HS-27A (cell line): ENCODE data around the gene RPGRIP1.
"Not testable (repeated sequence)": the region's sequence is repeated elsewhere in the genome, so short reads cannot be mapped to it uniquely, and the experiment has no call there.

Source experiments
- DNase-seq: peaks from one replicate; pipeline ENCODE4 v3.0.0-alpha.2; 2012; ENCODE audit warnings: low read depth, missing footprints

RPGRIP1 gene

DNA sequence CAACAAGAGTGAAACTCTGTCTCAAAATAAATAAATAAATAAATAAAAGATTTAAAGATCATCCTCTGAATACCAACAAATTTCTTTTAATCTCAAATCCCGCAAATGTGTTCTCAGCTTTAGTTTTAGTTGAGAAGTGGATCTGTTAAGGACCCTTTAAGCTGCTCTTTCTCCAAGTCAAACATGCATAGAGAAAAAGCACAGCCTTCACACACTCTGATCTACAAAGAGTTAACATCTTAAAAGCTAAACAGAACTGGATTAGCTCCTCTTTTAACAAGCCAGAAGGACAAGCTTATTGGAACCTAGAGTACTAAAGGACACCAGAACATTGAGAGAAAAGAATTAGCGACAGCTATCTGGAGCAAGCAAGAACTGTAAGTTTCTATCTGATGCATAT lies at the start of gene RPGRIP1:
Gene RPGRIP1, plus strand, starts transcription at position 301 of the 400 bp plus-strand sequence. CDS start 7,894 bp downstream, outside the sequence.
- no peak for DNase-seq

DNA sequence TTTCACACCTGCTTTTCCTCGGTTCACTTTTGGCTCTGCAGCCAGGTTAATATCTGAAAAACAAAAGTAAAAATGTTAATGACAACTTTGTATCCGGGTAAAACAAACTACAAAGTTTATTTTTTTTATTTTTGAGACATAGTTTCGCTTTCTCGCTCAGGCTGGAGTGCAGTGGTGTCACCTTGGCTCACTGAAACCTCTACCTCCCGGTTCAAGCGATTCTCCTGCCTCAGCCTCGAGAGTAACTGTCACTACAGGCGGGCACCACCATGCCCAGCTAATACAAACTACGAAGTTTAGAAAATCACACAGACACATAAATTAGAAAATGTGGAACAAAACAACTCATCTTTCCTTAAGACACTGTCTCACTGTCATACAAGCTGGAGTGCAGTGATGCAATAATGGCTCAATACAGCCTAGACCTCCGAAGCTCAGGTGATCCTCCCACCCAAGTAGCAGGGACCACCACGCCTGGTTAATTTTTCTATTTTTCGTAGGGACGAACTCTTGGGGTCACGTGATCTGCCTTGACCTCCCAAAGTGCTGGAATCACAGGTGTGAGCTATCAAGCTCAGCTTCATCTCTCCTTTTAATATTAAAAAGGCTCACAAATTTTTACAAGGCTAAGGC lies 48.7 kb upstream of the RPGRIP1 start:
- no peak for DNase-seq

DNA sequence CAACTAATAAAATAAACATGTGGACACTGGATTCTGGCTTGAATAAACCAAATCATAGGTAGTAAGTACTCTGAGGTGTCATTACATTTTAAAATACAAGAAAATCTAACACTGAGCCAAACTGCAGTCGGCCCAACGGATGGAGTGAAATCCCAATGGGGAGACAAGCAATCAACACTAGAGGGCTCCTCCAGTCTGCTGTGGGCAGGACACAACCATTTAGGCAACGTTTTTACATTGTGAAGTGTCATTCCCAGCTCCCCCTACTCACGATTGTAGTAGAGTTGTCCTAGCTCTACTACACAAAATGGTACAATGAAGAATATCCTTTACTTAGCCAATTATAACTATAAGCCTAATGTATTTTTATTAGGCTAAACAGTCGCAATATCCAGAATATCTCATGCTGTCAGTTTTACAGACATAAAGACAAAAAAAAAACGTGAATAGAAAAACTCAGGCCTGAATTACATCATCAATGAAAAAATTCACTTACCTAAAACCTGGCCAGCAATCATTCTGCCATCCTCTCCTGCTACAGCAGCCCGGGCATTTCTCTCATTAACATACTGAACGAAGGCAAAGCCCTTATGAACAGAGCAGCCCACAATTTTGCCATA lies 46.3 kb upstream of the RPGRIP1 start:
- no peak for DNase-seq

DNA sequence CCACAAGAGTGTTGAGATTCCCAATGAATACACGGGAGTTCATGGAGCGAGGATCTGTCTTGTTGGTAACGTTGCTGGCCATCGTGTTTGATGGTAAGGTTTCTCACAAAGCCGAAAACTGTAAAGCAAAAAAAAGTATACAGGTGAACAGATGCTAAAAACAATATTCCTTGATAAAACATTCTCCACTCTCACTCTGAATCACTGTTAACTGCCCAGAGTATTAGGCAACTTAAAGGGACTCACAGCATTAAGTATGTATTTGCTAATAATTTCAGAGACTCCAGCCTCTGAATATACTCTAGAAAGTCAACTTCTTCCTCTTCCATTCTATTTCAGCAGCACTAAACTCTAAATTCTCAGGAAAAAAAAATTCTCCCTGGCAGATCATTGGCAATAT lies 45.8 kb upstream of the RPGRIP1 start:
- DNase-seq, result no peak

DNA sequence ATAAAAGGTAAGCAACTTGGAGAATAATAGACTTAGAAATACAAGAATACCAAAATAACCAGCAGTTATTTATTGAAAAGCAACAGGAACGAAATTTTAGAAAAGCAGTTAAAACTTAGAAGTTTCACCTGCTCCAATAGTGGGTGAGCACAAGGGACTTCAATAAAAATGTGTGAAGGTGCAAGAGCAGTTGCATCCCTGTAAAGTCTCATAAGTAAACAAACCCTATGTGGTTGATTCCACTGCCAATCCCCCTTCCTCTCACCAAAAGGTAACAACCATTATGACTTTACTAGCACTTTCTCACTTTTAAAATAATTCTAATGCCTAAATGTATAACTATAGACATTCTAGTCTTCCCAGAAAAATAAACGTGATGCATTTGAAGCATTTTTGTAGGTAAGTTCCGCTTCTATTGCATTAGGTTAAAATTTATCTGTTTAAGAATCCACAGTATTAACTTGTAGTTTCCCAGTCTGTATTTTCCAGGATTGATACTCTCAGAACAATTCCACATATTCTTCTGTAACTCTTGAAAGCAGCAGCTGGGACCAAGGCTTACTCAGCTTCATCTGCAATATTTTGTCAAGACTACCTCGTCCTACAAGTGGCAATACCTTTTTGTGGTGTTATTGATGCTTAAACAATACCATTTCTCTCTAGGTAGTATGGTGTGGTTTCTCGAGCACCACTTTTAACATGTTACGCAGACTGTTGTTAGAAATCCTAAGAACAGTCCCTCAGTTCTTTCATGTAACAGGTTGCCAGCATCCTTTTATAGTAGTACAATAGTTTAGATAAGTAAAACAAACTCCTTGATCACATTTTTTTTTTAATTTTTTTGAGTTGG lies 42.7 kb upstream of the RPGRIP1 start:
- no peak for DNase-seq

DNA sequence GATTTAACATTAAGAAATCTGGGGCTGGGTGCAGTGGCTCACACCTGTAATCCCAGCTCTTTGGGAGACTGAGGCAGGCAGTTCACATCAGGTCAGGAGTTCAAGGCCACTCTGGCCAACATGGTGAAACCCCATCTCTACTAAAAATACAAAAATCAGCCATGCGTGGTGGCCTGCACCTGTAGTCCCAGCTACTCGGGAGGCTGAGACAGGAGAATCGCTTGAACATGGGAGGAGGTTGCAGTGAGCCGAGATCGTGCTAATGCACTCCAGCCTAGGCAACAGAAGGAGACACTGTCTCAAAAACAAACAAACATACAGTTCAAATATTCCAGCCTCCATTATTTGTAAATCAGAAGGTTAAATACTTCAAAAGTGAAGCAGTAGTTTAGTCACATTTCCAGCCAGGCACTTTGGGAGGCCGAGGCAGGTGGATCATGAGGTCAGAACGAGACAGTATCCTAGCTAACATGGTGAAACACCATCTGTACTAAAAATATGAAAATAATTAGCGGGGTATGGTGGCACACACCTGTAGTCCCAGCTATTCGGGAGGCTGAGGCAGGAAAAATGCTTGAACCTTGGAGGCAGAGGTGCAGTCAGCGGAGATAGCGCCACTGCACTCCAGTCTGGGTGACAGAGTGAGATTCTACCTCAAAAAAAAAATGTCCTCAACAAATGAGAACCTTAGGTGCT lies 40.9 kb upstream of the RPGRIP1 start:
- DNase-seq, result no peak

DNA sequence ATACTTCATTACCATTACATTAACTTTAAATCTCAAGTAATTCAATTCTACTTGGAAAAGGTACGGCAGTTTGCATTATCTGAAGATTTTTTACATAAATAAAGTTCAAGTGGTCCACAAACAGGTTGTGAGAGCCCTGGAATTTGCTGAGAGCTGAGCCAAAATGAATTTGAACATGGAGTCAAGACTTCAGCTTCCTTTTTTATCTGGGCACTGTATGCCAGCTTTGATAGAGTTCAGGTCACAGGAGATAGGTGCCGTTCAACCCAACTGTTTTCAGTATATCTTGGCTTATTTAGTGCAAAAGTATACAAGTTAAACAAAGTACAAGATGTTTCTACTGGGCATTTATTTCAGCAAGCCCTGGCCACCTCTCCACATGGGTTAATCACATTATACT lies 39.5 kb upstream of the RPGRIP1 start:
- DNase-seq, result no peak

DNA sequence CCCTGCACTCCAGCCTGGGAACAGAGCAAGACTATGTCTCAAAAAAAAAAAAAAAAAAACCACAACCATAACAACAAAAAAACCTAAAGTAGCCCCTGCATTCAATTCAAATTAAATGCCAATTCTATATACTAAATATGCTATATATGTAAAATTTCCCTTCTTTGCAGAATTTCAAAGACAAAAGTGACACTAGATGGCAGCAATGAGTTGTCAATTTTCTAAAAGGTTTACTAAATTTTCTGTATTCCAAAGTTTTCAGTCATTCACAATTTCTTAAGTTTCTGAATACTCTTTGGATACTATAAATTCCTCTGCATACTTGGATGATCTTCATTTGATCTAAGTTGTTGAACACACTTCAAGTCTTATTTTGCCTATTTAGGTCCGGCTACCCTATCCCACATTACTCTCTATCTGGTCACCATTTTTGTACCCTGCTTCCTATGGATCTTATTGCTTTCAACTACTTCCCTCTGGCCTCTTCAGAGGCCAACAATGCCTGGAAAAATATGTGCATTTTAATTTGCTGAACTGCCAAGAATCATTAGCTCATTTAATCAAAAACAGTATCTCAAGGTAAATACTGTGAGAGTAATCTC lies 38.6 kb upstream of the RPGRIP1 start:
- DNase-seq, result no peak

DNA sequence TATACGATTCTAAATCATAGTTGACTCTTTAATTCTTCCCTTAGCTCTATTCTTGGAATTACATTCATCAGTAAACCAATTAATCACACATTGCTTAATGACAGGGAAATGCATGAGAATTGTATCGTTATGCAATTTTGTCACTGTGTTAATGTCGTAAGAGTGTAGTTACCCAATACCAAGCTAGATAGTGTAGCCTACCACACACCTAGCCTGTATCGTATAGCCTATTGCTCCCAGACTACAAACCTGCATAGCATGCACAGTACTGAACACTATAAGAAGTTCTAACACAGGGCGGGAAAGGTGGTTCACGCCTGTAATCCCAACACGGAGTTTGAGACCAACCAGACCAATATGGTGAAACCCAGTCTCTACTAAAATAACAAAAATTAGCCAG lies 35.3 kb upstream of the RPGRIP1 start:
- DNase-seq, result no peak

DNA sequence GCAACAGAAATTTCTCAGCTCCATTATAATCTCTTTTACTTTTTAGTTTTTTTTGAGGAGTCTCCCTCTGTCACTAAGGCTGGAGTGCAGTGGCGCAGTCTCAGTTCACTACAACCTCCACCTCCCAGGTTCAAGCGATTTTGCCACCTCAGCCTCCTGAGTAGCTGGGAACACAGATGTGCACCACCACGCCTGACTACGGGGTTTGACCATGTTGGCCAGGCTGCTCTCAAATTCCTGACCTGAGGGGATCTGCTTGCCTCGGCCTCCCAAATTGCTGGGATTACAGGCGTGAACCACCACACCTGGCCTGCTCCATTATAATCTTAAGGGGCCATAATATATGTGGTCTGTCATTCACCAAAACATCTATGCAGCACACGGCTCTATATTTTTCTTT lies 34.1 kb upstream of the RPGRIP1 start:
- no peak for DNase-seq

DNA sequence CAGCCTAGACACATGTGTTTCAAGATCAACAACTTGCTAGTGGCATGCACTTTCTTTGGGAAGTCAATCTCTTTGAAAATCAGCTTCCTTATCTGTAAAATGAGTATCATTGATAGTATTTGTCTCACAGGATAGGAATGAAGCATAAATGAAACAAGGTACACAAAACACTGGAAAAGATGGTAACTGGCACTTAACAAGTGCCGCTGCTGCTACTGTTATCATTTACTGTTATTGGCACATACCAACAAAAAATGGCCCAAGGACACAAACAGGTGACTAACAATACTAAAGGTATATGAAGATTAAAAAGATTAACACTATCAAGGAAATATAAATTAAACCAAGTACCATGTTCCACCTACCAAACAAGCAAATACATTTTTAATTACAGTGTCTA lies 31.5 kb upstream of the RPGRIP1 start:
- DNase-seq, result no peak

DNA sequence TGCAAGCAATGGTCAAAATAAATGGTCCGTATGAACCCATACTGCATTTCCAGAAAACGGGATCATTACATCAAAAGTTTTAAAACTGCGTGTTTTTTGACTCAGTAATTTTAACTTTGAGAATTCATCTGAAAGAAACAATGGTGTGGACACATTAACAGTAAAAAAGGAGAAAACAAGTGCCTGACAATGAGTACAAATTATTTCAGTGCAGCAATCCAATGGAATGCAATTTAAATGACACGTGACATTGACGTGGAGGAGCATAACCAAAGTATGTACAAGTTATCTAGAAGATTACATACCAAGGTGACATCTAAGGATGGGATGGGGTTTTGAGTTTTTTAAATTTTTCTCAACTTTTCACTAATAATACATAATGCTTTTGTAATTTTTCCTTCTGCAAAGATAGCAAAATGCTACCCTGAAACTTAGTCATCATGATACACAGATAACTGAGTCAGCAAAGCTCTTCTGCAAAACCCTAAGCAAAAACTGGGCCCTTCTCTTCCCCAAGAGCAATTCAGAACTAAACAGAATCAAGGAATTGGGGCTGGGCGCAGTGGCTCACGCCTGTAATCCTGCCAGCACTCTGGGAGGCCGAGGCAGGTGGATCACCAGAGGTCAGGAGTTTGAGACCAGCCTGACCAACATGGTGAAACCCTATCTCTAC lies 31.0 kb upstream of the RPGRIP1 start:
- no peak for DNase-seq

DNA sequence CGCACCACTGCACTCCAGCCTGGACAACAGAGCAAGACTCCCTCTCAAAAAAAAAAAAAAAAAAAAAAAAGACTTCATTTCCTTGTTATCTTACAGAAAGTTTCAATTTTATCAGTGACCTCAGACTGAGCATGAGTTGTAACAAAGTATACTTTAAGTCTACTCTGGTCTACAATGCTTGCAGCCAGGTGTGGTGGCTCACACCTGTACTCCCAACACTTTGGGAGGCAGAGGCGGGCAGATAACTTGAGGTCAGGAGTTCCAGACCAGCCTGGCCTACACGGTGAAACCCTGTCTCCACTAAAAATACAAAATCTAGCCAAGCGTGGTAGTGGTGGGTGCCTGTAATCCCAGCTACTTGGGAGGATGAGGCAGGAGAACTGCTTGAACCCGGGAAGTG lies 28.7 kb upstream of the RPGRIP1 start:
- no peak for DNase-seq

DNA sequence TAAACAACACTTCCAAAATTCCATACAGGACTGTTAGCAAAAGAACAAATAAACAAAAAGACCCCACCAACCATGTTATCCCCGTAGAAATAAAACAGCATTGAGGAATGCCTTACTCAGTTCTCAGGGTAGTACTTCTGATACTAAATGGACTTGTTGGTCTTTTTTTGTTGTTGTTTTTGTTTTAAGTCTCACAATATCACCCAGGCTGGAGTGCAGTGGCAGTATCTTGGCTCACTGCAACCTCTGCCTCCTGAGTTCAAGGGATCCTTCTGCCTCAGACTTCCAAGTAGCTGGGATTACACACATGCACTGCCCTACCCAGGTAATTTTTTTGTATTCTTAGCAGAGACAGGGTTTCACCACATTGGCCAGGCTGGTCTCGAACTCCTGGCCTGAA lies 27.7 kb upstream of the RPGRIP1 start:
- no peak for DNase-seq

DNA sequence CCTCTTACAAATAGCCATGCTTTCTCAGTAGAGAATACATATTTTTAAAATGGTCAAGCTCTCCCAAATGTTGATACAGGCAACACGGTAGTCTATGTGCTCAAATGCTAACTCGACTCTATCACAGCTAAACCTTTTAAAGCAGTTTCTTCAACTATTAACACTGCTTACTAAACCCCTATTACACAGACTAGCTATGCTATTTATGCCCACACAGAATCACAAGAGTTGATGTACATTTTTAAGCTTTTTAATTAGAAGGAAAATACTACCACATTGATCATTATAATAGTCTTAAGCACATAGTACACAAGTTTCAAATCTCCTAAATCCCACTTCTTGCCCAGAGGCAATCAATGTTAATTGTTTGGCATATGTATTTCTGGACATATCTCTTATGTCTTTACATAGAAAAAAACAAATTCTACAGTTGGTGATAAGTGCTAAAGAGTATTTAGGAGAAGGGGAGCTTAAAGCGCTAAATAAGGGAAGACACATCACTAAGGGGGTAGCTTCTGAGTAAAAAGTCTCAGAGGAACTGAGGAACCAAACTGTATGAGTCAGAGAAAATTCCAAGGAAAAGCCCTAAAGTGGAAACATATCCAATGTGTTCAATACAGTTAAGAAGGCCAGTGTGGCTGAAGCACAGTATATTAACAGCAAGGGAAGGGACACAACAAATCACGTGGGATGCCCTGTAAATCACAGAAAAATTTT lies 24.3 kb upstream of the RPGRIP1 start:
- no peak for DNase-seq

DNA sequence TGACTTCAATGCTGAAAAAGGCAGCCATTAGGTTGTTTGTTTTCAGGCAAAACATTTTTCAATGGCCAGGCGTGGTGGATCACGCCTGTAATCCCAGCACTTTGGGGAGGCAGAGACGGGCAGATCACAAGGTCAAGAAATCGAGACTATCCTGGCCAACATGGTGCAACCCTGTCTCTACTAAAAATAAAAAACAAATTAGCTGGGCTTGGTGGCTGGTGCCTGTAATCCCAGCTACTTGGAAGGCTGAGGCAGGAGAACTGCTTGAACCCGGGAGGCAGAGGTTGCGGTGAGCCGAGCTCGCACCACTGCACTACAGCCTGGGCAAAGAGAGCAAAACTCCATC lies 23.8 kb upstream of the RPGRIP1 start:
- not testable (repeated sequence) for DNase-seq

DNA sequence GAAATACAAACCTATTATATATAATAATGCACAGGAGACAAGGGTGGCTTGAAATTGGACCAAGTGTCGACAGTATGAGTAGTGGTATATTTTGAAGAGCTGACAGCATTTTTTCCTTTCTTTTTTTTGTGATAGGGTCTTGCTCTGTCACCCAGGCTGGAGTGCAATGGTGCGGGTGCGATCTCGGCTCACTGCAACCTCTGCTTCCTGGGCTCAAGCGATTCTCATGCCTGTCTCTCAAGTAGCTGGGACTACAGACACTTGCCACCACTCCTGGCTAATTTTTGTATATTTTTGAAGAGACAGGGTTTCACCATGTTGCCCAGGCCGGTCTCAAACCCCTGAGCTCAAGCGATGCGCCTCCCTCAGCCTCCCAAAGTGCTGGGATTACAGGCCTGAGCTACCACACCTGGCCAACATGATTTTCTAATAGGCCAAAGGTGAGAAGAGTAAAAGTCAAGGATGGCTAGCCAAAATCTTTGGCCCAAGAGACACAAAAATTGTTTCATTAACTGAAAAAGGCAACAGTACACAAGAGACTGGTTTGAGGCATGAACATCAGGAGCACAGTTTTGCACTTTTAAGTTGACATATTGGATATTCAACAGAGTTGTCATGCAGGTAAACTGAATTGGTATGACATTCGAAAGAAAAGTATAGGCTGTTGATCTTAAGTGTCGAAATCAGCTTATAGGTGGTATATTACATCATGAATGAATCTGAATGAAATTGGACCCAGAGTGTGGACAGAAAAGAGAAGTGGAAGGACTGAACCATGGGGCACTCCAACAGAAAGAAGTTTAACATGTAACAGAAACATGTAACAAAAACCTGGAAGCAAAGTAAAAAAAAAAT lies 23.1 kb upstream of the RPGRIP1 start:
- no peak for DNase-seq

DNA sequence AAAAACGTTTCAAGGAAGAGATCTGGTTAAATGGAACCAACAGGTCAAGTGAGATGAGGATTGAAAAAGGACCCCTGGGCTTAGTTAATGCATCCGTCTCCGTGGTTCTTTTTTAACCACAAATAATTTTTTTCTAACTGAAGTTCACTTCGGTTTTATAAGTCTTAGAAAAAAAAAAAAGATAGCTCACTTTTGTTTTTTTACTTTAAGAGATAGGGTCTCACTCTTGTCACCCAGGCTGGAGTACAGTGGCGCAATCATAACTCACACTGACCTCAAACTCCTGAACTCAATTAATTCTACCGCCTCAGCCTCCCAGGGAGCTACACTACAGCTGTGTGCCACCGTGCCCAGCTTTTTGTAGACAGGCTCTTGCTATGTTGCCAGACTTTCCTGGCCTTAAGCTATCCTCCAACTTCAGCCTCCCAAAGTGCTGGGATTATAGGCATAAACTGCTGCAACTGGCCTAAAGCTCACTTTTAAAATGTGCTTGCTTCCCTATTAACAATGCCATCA lies 22.4 kb upstream of the RPGRIP1 start:
- DNase-seq, result no peak

DNA sequence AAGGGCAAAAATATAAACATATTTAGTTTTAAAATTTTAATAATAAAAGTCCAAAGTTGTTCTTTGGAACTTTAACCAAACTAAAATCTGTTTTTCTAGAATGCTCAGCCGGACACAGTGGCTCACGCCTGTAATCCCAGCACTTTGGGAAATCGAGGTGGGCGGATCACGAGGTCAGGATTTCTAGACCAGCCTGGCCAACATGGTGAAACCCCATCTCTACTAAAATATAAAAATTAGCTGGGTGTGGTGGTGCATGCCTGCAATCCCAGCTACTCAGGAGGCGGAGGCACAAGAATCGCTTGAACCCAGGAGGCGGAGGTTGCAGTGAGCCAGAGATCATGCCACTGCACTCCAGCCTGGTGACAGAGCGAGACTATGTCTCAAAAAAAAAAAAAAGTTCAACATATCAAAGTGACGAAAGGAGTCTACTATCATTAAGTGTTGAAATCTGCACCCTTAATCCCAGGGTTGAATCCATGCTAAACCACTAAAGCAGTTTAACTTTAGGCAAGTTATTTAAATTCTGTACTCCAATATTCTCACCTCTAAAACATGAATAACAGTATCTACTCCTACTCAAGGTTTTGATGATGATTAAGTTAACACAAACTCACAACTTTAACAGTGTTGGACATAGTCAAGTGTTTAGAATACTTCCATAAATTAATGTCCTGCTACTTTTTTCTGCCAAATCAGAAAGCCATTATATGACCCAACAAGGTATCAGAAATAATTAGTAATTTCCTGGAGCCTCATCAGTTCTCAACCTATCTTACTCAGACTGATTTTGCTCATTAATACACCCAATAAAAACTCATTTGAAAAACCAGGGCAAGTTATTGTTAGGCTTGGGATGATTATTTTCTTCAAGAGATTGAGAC lies 21.6 kb upstream of the RPGRIP1 start:
- DNase-seq, result no peak
